Lower leg skin (tissue), 3 donors: ENCODE data around the gene S100A14.

ENCODE experiments used
- CTCF ChIP-seq, 3 donors: fragments of 450-650 bp; IDR thresholded peaks; one replicate each; pipeline ENCODE4 v1.5.1; 2016; ENCODE audit warnings: antibody characterized with exemption in 3 of 3, mild to moderate bottlenecking in 3 of 3, moderate library complexity in 2 of 3
- POLR2A ChIP-seq, 2 donors: fragments of 450-650 bp; IDR thresholded peaks; one replicate each; pipeline ENCODE4 v1.6.1; 2016 to 2017; ENCODE audit warnings: antibody characterized with exemption in 2 of 2, mild to moderate bottlenecking in 1 of 2, moderate library complexity in 1 of 2

- TF ChIP-seq CTCF (IDR thresholded peaks at IDR 0.05) (no peak), POLR2A (IDR thresholded peaks at IDR 0.05) (no peak)
Measured at GRCh38 chr1:153648000-153648643, 32.0 kb upstream of the S100A14 start.
